HG03280 (cell line): ENCODE measurements around the gene VPREB3.

Experiments used
- ATAC-seq: cut with Tn5 transposase; IDR thresholded peaks from one replicate; pipeline ENCODE4 v1.9.1; 2021; ENCODE audit warnings: mild to moderate bottlenecking, moderate library complexity; ENCODE audit not compliant: unreplicated experiment

Gene VPREB3

DNA sequence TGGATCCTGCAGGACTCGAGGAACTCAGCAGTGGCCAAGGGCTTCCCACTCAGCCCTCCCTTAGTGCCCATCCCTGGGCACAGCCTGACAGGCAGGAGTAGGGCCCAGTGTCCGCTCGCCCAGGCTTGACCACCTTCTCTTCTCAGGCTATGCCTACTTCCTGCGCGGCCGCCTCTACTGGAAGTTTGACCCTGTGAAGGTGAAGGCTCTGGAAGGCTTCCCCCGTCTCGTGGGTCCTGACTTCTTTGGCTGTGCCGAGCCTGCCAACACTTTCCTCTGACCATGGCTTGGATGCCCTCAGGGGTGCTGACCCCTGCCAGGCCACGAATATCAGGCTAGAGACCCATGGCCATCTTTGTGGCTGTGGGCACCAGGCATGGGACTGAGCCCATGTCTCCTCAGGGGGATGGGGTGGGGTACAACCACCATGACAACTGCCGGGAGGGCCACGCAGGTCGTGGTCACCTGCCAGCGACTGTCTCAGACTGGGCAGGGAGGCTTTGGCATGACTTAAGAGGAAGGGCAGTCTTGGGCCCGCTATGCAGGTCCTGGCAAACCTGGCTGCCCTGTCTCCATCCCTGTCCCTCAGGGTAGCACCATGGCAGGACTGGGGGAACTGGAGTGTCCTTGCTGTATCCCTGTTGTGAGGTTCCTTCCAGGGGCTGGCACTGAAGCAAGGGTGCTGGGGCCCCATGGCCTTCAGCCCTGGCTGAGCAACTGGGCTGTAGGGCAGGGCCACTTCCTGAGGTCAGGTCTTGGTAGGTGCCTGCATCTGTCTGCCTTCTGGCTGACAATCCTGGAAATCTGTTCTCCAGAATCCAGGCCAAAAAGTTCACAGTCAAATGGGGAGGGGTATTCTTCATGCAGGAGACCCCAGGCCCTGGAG lies 29.3 kb upstream of the VPREB3 start:
- no peak for ATAC-seq

DNA sequence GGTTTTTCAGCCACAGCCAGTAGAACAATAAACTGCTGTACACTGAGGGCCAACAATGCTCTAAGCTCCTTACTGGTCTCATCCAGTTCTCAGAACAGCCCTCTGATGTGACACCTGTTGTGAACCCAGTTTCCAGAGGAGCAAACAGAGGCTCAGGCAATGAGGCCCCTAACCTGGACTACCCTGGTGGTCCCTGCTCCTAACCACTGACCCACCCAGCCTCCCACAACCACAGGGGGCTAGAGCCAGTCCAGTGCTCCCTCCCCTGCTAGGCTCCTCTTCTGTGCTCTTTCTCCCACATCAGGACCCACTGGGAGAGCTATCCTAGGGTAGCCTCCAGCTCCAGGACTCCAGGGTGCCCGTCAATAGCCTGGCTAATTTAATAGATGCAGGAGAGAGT lies 28.5 kb upstream of the VPREB3 start:
- no peak for ATAC-seq

DNA sequence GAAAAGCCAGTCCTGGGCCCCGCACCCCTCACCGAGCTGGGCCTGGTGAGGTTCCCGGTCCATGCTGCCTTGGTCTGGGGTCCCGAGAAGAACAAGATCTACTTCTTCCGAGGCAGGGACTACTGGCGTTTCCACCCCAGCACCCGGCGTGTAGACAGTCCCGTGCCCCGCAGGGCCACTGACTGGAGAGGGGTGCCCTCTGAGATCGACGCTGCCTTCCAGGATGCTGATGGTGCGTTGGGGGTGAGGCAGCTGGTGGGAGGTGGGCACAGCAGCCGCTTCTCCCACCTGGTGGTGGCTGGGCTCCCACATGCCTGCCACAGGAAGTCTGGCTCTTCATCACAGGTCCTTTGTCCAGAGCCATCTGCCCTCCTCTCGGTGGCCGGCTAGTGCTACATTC lies 28.0 kb upstream of the VPREB3 start:
- ATAC-seq = no peak

DNA sequence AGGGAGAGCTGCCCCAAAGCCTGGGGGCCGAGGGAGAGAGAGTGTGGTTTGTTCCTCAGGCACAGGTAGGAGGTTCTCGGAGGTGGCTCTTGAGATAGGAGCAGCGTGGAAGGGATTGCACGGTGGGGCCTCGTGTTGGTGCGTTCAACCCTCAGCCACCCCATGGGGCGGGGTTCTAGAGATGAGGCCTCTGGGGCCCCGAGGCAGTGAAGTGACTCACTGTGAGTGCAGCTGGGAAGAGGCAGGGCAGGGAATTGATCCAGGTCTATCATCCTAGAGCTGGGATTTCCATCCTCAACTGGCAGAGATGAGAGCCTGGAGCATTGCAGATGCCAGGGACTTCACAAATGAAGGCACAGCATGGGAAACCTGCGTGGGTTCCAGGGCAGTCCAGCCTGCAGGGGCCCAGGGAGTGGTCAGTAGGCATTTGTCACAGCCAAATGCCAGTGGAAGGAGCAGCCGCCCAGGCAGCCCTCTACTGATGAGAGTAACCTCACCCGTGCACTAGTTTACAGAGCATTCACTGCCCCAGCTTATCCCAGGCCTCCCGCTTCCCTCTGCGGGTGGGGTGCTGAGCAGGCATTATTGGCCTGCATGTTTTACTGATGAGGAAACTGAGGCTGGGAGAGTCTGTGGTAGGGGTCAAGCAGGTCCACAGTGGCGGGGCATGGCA lies 27.4 kb upstream of the VPREB3 start:
- no peak for ATAC-seq

GRCh38 chr22:23781065-23781464 lies 26.8 kb upstream of the VPREB3 start:
- no peak for ATAC-seq

- ATAC-seq = no peak
Observed at GRCh38 chr22:23780146-23780748, 26.0 kb upstream of the VPREB3 start.

- no peak for ATAC-seq
Observed at GRCh38 chr22:23779731-23780130, 25.5 kb upstream of the VPREB3 start.

DNA sequence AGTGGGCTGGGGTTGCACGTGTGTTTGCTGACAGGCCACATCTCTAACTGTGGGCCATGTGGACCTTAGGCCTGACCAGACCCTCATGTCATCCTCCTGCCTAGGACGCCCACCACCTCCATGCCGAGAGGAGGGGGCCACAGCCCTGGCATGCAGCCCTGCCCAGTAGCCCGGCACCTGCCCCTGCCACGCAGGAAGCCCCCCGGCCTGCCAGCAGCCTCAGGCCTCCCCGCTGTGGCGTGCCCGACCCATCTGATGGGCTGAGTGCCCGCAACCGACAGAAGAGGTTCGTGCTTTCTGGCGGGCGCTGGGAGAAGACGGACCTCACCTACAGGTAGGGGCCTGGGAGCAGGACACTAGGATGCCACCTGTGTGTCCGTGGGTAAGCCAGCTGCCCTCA lies 24.9 kb upstream of the VPREB3 start:
- no peak for ATAC-seq

GRCh38 chr22:23778577-23778900 lies 24.3 kb upstream of the VPREB3 start:
- ATAC-seq = no peak

GRCh38 chr22:23777776-23778576 lies 23.8 kb upstream of the VPREB3 start:
- no peak for ATAC-seq

DNA sequence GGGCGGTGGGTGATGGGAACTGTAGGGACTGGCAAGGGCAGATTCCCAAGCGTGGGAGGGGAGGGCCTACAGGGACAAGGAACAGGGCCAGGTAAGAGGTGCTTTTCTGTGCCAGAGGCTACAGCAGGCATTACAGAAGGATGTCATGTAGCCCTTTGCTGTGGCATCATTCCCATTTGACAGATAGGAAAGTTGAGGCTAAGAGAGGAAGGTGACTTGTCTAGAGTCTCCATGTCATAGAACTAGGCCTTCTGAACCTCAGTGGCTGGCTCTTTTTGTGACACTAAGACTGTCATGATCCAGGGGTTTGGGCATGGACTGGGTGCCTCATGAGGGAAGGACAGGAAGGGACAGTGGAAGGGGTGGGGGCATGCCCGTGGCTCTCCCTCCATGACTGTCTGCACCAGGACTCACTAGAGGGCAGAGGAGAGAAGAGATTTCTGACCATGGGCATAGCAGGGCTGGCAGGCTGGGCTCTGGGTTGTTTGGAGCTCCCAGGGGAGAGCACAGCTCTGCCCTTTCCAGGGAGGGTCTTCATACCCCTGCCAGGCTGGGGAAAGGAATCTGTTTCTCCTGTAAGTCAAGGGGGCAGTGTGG lies 21.7 kb upstream of the VPREB3 start:
- no peak for ATAC-seq

DNA sequence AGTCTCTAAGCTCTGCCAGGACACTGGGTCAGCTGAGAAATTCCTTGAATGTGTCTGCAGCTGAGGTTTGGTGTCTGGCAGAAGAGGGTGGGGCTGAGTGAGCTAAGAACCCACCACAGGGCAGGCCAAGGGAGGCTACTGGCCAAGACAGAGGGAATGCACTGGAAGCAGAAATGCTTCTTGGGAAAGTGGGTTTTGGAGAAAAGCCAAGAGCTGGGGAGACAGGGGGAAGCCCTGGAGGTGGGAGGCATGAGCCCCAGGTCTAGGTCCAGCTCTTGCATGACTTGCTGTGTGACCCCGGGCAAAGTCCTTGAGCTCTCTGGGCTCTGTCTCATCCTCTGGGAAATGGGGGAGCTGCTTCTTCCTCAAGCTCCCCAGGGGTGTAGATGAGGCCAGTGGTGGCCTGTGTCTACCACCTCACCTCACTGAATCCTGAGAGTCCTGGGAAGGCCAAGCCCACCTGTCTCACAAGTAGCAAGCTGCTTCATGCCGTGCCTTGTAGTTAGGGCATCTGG lies 20.8 kb upstream of the VPREB3 start:
- ATAC-seq = no peak

GRCh38 chr22:23774114-23774921 lies 20.1 kb upstream of the VPREB3 start:
- no peak for ATAC-seq

DNA sequence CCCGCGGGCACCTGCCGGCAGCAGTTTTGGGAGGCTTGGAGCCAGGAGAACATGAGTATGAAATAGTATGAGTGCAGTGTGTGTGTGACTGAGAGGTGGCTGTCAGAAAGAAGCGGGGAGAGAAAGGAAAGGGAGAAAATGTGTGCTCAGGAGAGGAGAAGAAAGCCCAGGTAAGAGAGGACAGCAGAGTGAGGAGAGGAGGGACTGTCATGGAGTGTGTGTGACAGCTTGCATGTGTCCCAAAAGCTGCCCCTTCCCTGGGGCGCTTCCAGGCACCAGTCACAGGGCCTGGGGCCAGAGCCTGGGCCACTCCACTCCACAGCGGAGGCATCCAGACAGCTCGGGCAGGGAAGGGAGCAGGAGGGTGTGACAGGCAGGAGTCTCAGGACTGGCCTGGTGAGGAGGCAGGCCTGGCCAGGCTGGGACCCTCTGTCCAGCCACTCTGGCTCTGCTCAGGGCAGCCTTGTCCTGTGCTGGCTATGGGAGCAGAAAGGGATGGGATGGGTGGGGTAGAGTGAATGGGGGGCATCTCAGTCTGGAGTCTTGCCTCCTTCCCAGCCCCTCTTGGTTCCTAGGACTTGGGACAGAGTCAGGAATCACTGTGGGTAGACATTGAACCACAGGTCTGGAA lies 19.4 kb upstream of the VPREB3 start:
- no peak for ATAC-seq

DNA sequence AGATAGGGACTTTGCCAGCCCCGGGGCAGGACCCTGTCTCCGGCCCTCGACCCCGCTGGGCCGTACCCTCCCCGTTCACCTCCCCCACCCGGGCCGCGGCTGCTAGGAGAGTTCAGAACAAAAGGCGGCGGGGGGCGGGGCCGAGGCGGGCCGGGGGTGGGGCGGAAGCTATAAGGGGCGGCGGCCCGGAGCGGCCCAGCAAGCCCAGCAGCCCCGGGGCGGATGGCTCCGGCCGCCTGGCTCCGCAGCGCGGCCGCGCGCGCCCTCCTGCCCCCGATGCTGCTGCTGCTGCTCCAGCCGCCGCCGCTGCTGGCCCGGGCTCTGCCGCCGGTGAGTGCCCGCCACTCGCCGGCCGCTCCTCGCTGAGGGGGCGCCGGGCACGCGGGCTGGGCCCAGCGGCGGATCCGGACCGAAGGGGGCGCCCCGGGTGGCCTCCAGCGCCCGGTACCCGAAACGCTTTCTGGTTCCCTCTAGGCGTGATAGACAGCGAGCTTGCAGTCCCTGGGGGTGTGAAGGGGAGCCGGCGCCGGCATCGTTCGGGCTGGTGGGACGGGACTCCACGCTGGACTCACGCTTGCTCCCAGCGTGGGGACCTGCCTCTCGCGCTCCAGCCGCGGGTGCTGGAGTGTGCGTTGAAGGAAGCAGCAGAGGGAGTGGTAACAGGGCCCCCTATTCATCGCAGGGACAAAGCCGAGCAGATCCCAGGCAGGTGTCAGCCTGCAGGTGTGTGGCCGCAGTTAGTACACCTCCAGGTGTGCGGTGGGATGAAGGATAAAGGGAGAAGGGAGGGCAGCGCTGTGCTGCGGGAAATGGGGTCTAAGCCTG lies 18.6 kb upstream of the VPREB3 start, which contains the start of gene MMP11:
Gene MMP11 (plus strand): TSS at position 201 of the 825 bp plus-strand sequence. CDS start 22 bp downstream, at position 223.
- no peak for ATAC-seq

DNA sequence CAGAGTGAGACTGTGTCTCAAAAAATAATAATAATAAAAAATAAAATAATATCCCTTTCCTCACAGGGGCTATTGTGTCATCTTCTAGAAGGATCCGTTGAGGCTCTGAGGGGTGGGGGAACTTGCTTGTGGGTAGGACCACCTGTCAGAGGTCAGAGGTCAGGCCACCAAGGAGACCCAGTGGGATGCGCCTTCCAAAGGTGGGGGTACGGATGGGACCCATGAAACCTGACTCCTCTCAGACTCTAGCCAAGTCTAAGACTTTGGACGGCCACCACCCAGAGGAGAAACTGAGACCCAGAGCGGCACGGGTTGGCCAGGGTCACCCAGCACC lies 18.1 kb upstream of the VPREB3 start:
- ATAC-seq = no peak

GRCh38 chr22:23769321-23769965 lies 15.2 kb upstream of the VPREB3 start:
- ATAC-seq = no peak
